K562 (cell line): Measurements from ENCODE around the gene SLC7A8. TPM values are rescaled to one million over a fixed set of nuclear protein-coding genes. Genes with fewer than 3 reads are reported as not detected.

Source experiments
- AFF1 ChIP-seq, 2 experiments: fragments of 450-650 bp; IDR thresholded peaks; 2 replicates each; pipeline ENCODE4 v1.6.1; 2018; ENCODE audit warnings: mild to moderate bottlenecking in 2 of 2, low read depth in 1 of 2; ENCODE audit not compliant: partially characterized antibody in 2 of 2
- CBX5 ChIP-seq: IDR thresholded peaks from 2 replicates; pipeline ENCODE4 v1.6.1; 2014; ENCODE audit warnings: low read depth, borderline replicate concordance
- HMBOX1 ChIP-seq: sonication (generic); IDR thresholded peaks from 2 replicates; pipeline ENCODE4 v1.6.1; 2016
- HMG20A ChIP-seq: fragments of 450-650 bp; formaldehyde crosslinking; conservative IDR thresholded peaks from 2 replicates; pipeline ENCODE4 v1.4.0; 2020; ENCODE audit warnings: mild to moderate bottlenecking, mixed read lengths
- JUND ChIP-seq, 2 experiments: IDR thresholded peaks; 2 replicates in 1 of 2; 3 replicates in 1 of 2; pipeline ENCODE4 v1.6.1; 2011; ENCODE audit warnings: borderline replicate concordance in 2 of 2, low read depth in 2 of 2, low read length in 2 of 2, improper control_type of control experiment in 1 of 2, missing biosample characterization in 1 of 2, missing genetic modification characterization in 1 of 2, missing genetic modification reagents in 1 of 2
- NFE2L1 ChIP-seq: fragments of 450-650 bp; IDR thresholded peaks from 2 replicates; pipeline ENCODE4 v1.6.1; 2016; ENCODE audit warnings: missing genetic modification characterization, low read depth, mild to moderate bottlenecking, missing compliant biosample characterization, moderate library complexity, borderline replicate concordance
- RBM15 ChIP-seq: fragments of 200-400 bp; formaldehyde crosslinking; IDR thresholded peaks from 2 replicates; pipeline ENCODE4 v1.6.1; 2018; ENCODE audit warnings: mild to moderate bottlenecking, low read length, moderate library complexity; ENCODE audit not compliant: insufficient read depth
- RHOXF2B ChIP-seq: fragments of 250-450 bp; sonication (Bioruptor Pico); conservative IDR thresholded peaks from 2 replicates; pipeline ENCODE4 v1.5.1; 2021
- SMAD3 ChIP-seq: fragments of 450-650 bp; formaldehyde crosslinking; conservative IDR thresholded peaks from 2 replicates; pipeline ENCODE4 v1.4.0; 2020; ENCODE audit warnings: mild to moderate bottlenecking
- SNIP1 ChIP-seq: fragments of 450-650 bp; IDR thresholded peaks from 2 replicates; pipeline ENCODE4 v1.7.1; 2017; ENCODE audit warnings: low read depth, mild to moderate bottlenecking
- SOX6 ChIP-seq: fragments of 450-650 bp; IDR thresholded peaks from 2 replicates; pipeline ENCODE4 v1.6.1; 2014; ENCODE audit warnings: mild to moderate bottlenecking
- TAF15 ChIP-seq: fragments of 200-400 bp; formaldehyde crosslinking; IDR thresholded peaks from 2 replicates; pipeline ENCODE4 v1.6.1; 2017; ENCODE audit warnings: mild to moderate bottlenecking, low read depth, low read length, moderate library complexity
- TFE3 ChIP-seq: fragments of 450-650 bp; formaldehyde crosslinking; IDR thresholded peaks from 2 replicates; pipeline ENCODE4 v1.4.0; 2020; ENCODE audit warnings: mild to moderate bottlenecking, mixed read lengths
- XRCC5 ChIP-seq: fragments of 200-400 bp; formaldehyde crosslinking; IDR thresholded peaks from 2 replicates; pipeline ENCODE4 v1.6.1; 2017; ENCODE audit warnings: low read depth, mild to moderate bottlenecking, low read length
- ZBTB8A ChIP-seq: fragments of 450-650 bp; IDR thresholded peaks from 2 replicates; pipeline ENCODE4 v1.6.1; 2018; ENCODE audit warnings: mild to moderate bottlenecking, moderate library complexity; ENCODE audit not compliant: partially characterized antibody
- ZNF212 ChIP-seq: fragments of 450-650 bp; formaldehyde crosslinking; IDR thresholded peaks from 2 replicates; pipeline ENCODE4 v1.4.0; 2020; ENCODE audit warnings: mild to moderate bottlenecking
- ZNF277 ChIP-seq: fragments of 250-450 bp; sonication (Bioruptor Pico); IDR thresholded peaks from 2 replicates; pipeline ENCODE4 v1.8.0; 2022; ENCODE audit warnings: inconsistent platforms, mild to moderate bottlenecking, moderate library complexity, borderline replicate concordance
- ZNF76 ChIP-seq: fragments of 250-450 bp; sonication (Bioruptor Pico); IDR thresholded peaks from 2 replicates; pipeline ENCODE4 v1.4.0; 2020; ENCODE audit warnings: mild to moderate bottlenecking, moderate library complexity, borderline replicate concordance
- polyA plus RNA-seq, 8 experiments: library from polyadenylated mRNA; depleted of rRNA in 4 of 8; stranded (reverse) in 5 of 8; unstranded in 3 of 8; fragments of >200 nt; fragmentation: Nextera tagmentation in 2 of 8; fragmentation: Illumina TruSeq in 1 of 8; extraction: Ambion mirVana in 2 of 8; extraction: Trizol in 1 of 8; gene quantifications; 2 replicates each; pipeline versions ENCODE4 v1.2.1 to v1.2.3, GENCODE V29; 2011 to 2014; ENCODE audit warnings: inconsistent platforms in 1 of 8, missing spikeins in 1 of 8
- total RNA-seq, 7 experiments: library from RNA; depleted of rRNA in 6 of 7; stranded (reverse); fragments of >200 nt in 6 of 7; fragmentation: Illumina TruSeq in 2 of 7; extraction: Trizol in 2 of 7; gene quantifications; 2 replicates each; pipeline versions ENCODE4 v1.2.1 to v1.2.3, GENCODE V29; 2011 to 2021; ENCODE audit warnings: low replicate concordance in 1 of 7

The SLC7A8 gene
- total and polyA plus RNA-seq, 9 of the 15 experiments (the other 6 are each of a cell fraction or from before 2014, with no cell fraction given): 2.0 to 33.0 (median 6.0) TPM

- TF ChIP-seq TFE3 (CRISPR knock-in tag): no peak
- TF ChIP-seq ZNF76 (CRISPR knock-in tag): no peak
- TF ChIP-seq JUND (IDR thresholded peaks at IDR 0.05; ENCODE audit: borderline replicate concordance, low read depth, low read length): peak; percentile 62; the same call in 1 of the 2 replicates
- TF ChIP-seq JUND (tag; IDR thresholded peaks at IDR 0.05; ENCODE audit: borderline replicate concordance, low read depth, low read length): peak; percentile 64; the same call in 2 of the 3 replicates
- TF ChIP-seq TAF15: no peak
- TF ChIP-seq RBM15: no peak
- TF ChIP-seq NFE2L1 (tag): peak; percentile 42; the same call in 1 of the 2 replicates
- no peak for TF ChIP-seq RHOXF2B (CRISPR knock-in tag)
- no peak for TF ChIP-seq CBX5
- peak in 1 of 2 experiments; percentile 49 for TF ChIP-seq AFF1 (IDR thresholded peaks at IDR 0.05; ENCODE audit: low read depth in 1 of 2, partially characterized antibody in 2 of 2)
- no peak for TF ChIP-seq XRCC5
- TF ChIP-seq SMAD3: no peak
- TF ChIP-seq HMBOX1: no peak
- no peak for TF ChIP-seq HMG20A (CRISPR knock-in tag)
- TF ChIP-seq ZNF277: no peak
- TF ChIP-seq ZNF212 (CRISPR knock-in tag): no peak
- no peak for TF ChIP-seq SNIP1
- no peak for TF ChIP-seq SOX6
- TF ChIP-seq ZBTB8A: no peak
Measured at GRCh38 chr14:23154964-23155587, 28.4 kb downstream of the SLC7A8 start (continued).
